HG02840 (cell line): Measurements from ENCODE around the gene CLIC1.

ENCODE experiments used
- ATAC-seq: cut with Tn5 transposase; IDR thresholded peaks from one replicate; pipeline ENCODE4 v1.9.1; 2021; ENCODE audit warnings: mild to moderate bottlenecking, moderate library complexity, moderate number of reproducible peaks; ENCODE audit not compliant: unreplicated experiment, low FRiP score

The CLIC1 gene

DNA sequence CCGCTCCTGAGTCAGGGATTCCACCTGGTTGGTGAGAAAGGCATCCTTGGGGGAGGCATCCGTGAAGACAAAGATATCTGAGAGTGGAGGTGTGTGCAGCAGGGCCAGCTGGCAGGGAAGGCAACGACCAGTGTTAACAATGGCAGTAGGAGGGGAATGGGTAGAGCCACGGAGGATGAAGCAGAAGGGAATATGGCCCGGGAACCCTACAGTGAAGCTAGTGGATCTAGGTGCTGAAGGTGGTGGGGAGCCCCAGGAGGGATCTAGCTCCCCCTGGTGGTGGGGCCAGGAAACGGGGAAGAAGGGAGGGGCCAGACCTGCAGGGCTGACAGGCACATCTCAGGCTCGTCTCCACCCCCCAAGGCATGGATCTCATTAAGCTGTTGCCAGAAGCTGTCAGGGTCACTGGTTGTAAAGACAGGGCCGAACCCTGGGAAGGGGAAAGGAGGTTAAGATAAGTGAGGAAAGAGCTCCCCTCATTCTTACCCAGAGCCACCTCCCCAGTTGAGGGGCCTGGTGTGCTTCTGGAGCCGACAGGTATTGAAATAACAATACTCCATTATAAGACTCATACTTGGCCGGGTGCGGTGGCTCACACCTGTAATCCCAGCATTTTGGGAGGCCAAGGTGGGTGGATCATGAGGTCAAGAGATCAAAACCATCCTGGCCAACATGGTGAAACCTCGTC, 33.5 kb upstream of the CLIC1 start:
- ATAC-seq = no peak

DNA sequence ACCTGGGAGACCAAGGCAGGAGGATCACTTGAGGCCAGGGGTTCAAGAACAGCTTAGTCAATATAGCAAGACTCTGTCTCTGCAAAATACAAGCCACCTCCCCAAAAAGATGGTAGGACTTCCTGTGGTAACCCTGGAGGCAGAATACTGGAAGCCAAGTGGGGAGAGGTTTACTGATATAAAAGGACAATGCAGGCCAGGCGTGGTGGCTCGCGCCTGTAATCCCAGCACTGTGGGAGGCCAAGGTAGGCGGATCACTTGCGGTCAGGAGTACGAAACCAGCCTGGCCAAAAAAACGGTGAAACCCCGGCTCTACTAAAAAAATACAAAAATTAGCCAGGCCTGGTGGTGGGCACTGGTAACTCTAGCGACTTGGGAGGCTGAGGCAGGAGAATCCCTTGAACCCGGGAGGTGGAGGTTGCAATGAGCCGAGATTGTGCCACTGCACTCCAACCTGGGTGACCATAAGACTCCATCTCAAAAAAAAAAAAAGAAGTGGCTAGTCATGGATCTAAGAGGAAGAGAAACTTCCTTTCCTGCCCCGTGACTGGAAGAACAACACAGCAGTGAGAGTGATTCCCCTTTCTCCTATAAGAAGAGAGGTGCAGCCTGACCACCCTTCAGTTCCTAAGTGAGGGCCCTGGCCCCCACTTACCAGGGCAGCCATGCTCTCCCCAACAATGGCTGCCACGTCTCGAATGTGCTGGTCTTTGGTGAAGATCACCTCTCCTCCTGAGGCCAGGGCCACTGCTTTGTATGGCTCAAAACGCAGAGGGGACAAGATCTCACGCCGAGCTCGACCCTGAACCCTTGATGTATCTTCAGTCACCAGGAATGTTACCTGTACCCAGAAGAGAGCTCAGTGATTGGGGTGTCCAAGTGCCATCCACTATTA, 32.3 kb upstream of the CLIC1 start:
- no peak for ATAC-seq

GRCh38 chr6:31767096-31767645, 30.8 kb upstream of the CLIC1 start:
- no peak for ATAC-seq

- ATAC-seq = no peak
These were observed 29.8 kb upstream of the CLIC1 start for GRCh38 chr6:31765910-31766794.

- no peak for ATAC-seq
These were observed 29.2 kb upstream of the CLIC1 start for GRCh38 chr6:31765559-31765909.

GRCh38 chr6:31764198-31764597, 27.9 kb upstream of the CLIC1 start:
- ATAC-seq = no peak

GRCh38 chr6:31763619-31763940, 27.2 kb upstream of the CLIC1 start:
- ATAC-seq = no peak

DNA sequence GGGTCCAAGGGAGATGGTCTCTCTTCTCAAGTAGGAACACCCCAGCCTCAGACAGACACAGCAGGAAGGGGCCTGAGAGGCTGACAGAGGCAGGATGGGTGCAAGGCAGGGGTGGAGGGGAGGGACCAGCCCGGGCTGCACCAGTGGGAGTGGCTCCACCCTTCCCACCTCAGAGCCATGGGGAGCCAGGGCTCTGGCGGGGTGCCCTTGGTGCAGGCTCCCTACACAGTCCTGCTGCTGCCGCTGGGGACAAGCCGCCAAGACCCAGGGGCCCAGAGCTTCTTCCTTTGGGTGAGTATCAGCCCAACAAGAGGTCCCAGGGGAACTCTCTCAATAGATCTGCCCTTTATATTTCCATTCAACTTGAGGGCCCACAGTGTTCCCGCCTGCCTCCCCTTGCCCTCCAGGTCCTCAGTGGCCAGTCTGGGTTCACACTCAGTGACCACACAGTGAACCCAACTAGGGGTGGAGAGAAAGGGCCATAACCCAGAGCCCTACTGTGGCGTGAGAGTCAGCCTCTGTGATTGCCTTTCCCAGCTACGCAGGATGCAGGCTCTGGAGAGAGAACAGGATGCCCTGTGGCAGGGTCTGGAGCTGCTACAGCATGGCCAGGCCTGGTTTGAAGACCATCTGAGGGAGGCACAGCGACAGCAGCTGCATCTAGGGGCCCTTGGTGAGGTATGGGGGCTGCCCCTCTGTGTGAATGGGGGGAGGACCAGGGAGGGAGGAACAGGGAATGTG, 26.7 kb upstream of the CLIC1 start:
- no peak for ATAC-seq

- no peak for ATAC-seq
These were observed 26.0 kb upstream of the CLIC1 start, which contains the start of gene SAPCD1 for GRCh38 chr6:31762356-31762755. Gene SAPCD1, plus strand, starts transcription at chr6:31762656. Its CDS starts 399 bp downstream, at chr6:31763055.

DNA sequence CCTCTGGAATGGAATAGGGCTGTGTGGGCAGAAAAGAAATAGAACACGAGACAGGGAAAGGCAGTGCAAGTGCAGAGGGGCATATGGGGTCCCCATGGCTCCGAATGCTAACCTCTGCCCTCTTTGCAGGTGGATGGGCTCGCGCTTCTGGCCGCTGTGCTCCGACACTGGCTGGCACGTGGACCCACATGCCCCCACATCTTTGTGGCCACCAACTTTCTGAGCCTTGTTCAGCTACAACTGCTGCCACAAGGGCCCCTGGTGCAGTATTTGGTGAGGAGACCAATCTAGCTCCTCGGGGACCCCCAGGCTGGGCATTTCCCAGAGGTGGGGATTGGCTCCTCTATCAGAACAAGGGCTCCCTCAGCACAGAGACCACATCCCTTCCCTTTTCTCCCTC, 25.0 kb upstream of the CLIC1 start:
- no peak for ATAC-seq

DNA sequence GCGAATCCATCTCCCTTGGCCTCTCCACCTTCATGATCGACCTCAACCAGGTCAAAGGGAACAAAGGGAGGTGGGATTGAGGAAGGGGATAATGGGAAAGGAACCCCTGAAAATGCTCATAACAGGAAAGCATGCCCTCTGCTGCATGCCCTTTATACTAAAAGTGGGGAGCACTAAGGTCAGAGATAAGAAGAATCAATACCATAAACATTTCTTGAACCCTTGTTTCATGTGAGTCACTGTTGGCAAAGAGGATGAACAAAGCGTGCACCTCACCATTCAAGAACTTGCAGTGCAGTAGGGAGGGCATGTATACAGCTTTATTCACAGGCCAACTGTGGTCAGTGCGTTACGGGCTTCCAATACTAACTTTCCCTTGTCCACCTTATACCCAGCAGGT, 24.5 kb upstream of the CLIC1 start:
- no peak for ATAC-seq

DNA sequence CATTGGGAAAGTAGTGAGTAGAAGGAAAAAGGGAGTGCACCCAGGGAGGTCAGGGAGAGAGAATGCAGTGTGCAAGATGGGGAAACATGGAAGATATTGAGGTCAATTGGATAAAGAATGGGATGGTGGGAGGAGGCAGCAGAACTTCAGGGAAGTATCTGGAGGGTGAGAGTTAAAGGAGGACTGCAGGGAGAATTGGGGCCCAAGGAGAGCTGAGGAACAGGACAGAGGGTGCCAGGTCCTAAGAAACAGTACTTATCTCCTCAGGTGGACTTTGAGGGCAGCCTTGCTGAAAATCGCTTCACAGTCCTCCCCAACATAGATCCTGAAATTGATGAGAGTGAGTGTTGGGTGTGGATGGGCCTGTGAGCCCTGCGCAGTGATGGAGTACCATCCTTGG, 22.0 kb upstream of the CLIC1 start:
- ATAC-seq = no peak

GRCh38 chr6:31752739-31753319, 16.5 kb upstream of the CLIC1 start:
- ATAC-seq = no peak

- no peak for ATAC-seq
These were observed 14.2 kb upstream of the CLIC1 start for GRCh38 chr6:31750411-31751022.

DNA sequence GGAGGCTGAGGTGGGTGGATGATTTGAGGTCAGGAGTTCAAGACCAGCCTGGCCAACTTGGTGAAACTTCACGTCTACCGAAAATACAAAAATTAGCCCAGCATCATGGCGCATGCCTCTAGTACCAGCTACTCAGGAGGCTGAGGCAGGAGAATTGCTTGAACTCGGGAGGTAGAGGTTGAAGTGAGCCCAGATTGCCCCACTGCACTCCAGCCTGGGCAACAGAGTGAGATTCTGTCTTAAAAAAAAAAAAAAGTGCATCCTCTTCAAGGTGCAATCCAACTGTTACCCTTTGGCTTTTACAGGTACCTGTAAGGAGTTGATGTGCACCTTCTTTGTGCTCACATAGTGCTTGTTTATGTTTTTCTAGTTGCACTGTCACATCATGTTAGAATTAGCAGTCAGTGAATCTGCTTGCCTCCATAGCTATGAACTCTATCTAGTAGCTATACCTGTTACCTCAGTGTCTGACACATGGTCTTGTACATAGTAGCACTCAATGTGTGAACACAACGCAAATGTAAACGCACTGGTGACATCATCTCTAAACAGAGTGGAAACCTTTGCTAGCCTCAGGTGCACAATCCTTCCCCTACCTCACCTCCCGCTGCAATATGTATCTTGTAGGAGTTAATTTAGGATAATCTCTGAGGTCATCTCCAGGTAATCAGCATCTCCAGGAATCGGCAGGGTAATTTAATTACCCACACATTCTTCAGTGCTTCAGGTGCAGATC, 13.1 kb upstream of the CLIC1 start:
- no peak for ATAC-seq

GRCh38 chr6:31744422-31744821, 8.1 kb upstream of the CLIC1 start:
- no peak for ATAC-seq

DNA sequence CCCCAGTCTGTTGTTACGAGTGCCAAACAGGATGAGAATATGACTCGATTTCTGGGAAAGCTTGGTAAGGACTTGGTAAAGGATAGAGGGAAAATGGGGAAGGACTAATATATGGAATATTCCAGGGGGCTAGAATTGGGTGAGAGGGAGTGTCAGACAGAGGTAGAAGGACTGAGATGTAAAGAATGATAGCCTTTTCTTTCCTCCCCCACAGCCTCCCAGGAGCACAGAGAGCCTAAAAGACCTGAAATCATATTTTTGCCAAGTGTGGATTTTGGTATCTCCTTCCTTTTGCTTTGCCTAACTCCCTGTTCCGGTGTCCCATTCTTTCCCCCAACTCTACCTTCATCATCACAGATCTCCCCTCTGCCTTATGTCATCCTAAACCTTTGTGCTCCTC, 6.6 kb upstream of the CLIC1 start:
- no peak for ATAC-seq

DNA sequence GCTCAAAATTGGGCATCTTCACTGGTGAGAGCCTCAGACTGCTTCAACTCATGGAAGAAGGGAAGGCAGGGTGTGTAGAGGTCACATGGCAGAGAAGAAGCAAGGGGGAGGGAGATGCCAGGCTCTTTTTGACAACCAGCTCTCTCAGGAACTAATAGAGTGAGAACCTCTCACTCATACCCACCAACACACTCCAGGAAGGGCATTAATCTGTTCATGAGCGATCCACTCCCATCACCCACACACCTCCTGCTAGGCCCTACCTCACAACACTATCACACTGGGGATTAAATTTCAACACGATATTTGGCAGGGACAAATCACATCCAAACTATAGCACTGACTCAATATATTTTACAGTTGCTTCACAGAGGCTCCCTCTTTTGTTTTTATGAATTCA, 5.5 kb upstream of the CLIC1 start:
- no peak for ATAC-seq
